ENCODE measurements around the gene FBLN1. TPM values are rescaled to one million over a fixed set of nuclear protein-coding genes. Genes with fewer than 3 reads are reported as not detected.

Gene FBLN1
- total and polyA plus RNA-seq, 2 donors (not counting 3 experiments of a cell fraction or from before 2014, with no cell fraction given), result 1.2 to 4.0 TPM

DNA sequence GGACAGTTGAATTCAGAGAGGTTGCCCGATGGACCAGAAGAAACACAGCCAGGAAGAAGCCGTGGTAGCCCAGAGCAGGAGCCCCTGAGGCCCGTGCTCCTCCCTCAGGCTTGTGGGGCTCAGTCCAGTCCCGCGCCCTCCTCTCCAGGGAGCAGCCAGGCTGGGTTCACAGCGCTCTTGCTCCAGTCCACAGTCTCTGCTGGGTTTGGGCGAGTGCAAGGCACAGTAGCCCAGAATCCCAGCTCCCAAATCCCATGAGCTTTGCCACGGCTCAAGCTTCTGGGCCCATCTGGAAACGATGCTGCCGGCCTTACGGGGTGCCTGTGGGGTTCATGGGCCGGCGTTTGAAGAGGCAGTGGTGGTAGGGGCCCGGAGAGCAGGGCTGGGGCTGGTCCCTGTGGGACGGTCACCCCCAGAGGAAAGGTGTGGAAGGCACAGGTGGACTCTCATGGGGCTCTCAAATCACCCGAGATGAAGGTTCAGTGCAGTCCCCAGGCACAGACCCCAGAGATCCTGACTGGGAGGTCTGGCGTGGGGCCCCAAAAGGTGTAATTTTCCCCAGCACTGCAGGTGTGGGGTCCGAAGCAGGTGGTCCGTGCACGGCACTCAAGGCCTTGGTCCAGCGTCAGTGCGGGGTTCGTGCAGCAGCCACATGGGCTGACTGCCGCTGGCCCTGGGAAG is 138.4 kb downstream of the FBLN1 start:
- Histone ChIP-seq H3K4me3 (replicated peaks in 1 of 3; ENCODE audit: insufficient read depth in 1 of 3, low read depth in 1 of 3, low read length in 3 of 3) (no peak overlapping the region), H3K36me3 (ENCODE audit: control insufficient read depth in 2 of 2, extremely low read depth in 1 of 2, insufficient read depth in 2 of 2, low read length in 2 of 2) (no peaks in the 10 kb centered on the region), H3K9me1 (replicated peaks; ENCODE audit: control insufficient read depth, extremely low read depth, insufficient read depth, low read length) (no peaks in the 10 kb centered on the region), H3K79me2 (ENCODE audit: control insufficient read depth, insufficient read depth, low read length) (no peaks in the 10 kb centered on the region), H3K9ac (replicated peaks; ENCODE audit: extremely low read depth, insufficient read depth, low read length) (no peak overlapping the region), H3K4me2 (ENCODE audit: insufficient read depth, low read length) (no peak overlapping the region), H3K27me3 (ENCODE audit: control insufficient read depth in 2 of 2, insufficient read depth in 2 of 2, low read length in 2 of 2) (peaks cover 7 to 24% of the 10 kb centered on the region in 2 experiments), H2AFZ (ENCODE audit: low read depth, low read length) (no peak overlapping the region), H3K4me1 (ENCODE audit: control insufficient read depth, extremely low read depth, insufficient read depth, low read length) (peaks cover 13% of the 10 kb centered on the region), H4K20me1 (replicated peaks; ENCODE audit: control insufficient read depth, extremely low read depth, insufficient read depth, low read length) (no peaks in the 10 kb centered on the region), H3K27ac (ENCODE audit: insufficient read depth, low read depth, low read length) (no peak overlapping the region), H3K9me3 (replicated peaks; ENCODE audit: control insufficient read depth, insufficient read depth, low read length) (no peaks in the 10 kb centered on the region)
- POLR2A ChIA-PET, result no interaction called here
- no TSS peak for BruUV-seq (replicated peaks)
- TF ChIP-seq JUN (IDR thresholded peaks at IDR 0.05; ENCODE audit: borderline replicate concordance, insufficient read depth, insufficient read length, low read depth) (no peak), EZH2 (IDR thresholded peaks at IDR 0.05; ENCODE audit: borderline replicate concordance, low read depth, low read length, severe bottlenecking) (no peak), FOS (IDR thresholded peaks at IDR 0.05; ENCODE audit: borderline replicate concordance, insufficient read depth, low read length) (no peak), POLR2A (IDR thresholded peaks at IDR 0.05; ENCODE audit: low read depth, low read length) (no peak), GATA2 (IDR thresholded peaks at IDR 0.05; ENCODE audit: insufficient read depth, insufficient read length, low read depth, low read length) (no peak), MYC (IDR thresholded peaks at IDR 0.05; ENCODE audit: low read depth, low read length) (no peak), POLR2AphosphoS5 (IDR thresholded peaks at IDR 0.05; ENCODE audit: insufficient read depth, low read depth, low read length) (no peak)
- TF ChIP-seq, protein P1, sequence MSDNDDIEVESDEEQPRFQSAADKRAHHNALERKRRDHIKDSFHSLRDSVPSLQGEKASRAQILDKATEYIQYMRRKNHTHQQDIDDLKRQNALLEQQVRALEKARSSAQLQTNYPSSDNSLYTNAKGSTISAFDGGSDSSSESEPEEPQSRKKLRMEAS (IDR thresholded peaks at IDR 0.05; ENCODE audit: insufficient read depth, insufficient read length), result no peak
- TF ChIP-seq, protein P2, sequence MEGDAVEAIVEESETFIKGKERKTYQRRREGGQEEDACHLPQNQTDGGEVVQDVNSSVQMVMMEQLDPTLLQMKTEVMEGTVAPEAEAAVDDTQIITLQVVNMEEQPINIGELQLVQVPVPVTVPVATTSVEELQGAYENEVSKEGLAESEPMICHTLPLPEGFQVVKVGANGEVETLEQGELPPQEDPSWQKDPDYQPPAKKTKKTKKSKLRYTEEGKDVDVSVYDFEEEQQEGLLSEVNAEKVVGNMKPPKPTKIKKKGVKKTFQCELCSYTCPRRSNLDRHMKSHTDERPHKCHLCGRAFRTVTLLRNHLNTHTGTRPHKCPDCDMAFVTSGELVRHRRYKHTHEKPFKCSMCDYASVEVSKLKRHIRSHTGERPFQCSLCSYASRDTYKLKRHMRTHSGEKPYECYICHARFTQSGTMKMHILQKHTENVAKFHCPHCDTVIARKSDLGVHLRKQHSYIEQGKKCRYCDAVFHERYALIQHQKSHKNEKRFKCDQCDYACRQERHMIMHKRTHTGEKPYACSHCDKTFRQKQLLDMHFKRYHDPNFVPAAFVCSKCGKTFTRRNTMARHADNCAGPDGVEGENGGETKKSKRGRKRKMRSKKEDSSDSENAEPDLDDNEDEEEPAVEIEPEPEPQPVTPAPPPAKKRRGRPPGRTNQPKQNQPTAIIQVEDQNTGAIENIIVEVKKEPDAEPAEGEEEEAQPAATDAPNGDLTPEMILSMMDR (IDR thresholded peaks at IDR 0.05; ENCODE audit: extremely low read depth in 1 of 2, insufficient read depth in 1 of 2, low read depth in 1 of 2, low read length in 2 of 2), result no peak
- dilution Hi-C loops (cut with MboI; ENCODE audit: extremely low pct_ligation_motif_present, low sequenced_read_pairs) (no loop called here), intact Hi-C loops (cut with micrococcal nuclease) (no loop called here)
- CTCF ChIA-PET, result no interaction called here
- FAIRE-seq (no peak), DNase-seq (ENCODE audit: low read depth, low spot score) (no peak)

Measured in endothelial cell of umbilical vein (primary cell).